ENCODE results near the gene MRPS18B. TPM values are rescaled to one million over a fixed set of nuclear protein-coding genes. Genes with fewer than 3 reads are reported as not detected.

The MRPS18B gene
- total and polyA plus RNA-seq, 2 of the 4 experiments (the other 2 are of a cell fraction), result 51.2 to 82.3 TPM

- no peak overlapping the region for H3K4me3 ChIP-seq (ENCODE audit: insufficient read depth, low read depth, low read length)
- no TSS peak for BruUV-seq (replicated peaks)
- H3K9me1 ChIP-seq (ENCODE audit: insufficient read depth, low read length), result no peaks in the 10 kb centered on the region
- H3K4ac ChIP-seq (ENCODE audit: low read depth, low read length), result no peak overlapping the region
- no peak for DNase-seq
- no peak overlapping the region for H2BK15ac ChIP-seq (ENCODE audit: low read depth, low read length)
- H3K23ac ChIP-seq (ENCODE audit: low read depth, low read length), result no peak overlapping the region
- no peak overlapping the region for H3K18ac ChIP-seq (ENCODE audit: low read depth, low read length)
- no peak overlapping the region for H2AK9ac ChIP-seq (replicated peaks; ENCODE audit: low read depth, low read length, poor library complexity)
- H3K79me1 ChIP-seq (ENCODE audit: low read depth in 1 of 2, low read length in 2 of 2), result peaks cover 4 to 6% of the 10 kb centered on the region in 2 experiments; a peak in 3 of 4 replicates
- no peak overlapping the region for H3K4me2 ChIP-seq (ENCODE audit: low read depth, low read length)
- no peak overlapping the region for H2BK20ac ChIP-seq (ENCODE audit: low read depth, low read length)
- ChIA-PET POLR2A (ENCODE audit: unreplicated experiment) (no interaction called here), CTCF (no interaction called here)
- H2AK5ac ChIP-seq (ENCODE audit: low read depth, low read length), result no peak overlapping the region
- in situ Hi-C loops (cut with MboI; ENCODE audit: low sequenced_read_pairs), result no loop called here
- TF ChIP-seq MAZ (IDR thresholded peaks at IDR 0.05; ENCODE audit: borderline replicate concordance, low read depth, low read length), result no peak
- TF ChIP-seq RFX5 (IDR thresholded peaks at IDR 0.05; ENCODE audit: low read depth, low read length), result no peak
- TF ChIP-seq CHD1 (IDR thresholded peaks at IDR 0.05; ENCODE audit: low read depth, low read length), result no peak
- TF ChIP-seq ELK1 (IDR thresholded peaks at IDR 0.05; ENCODE audit: borderline replicate concordance, low read depth, low read length), result no peak
- no peak for TF ChIP-seq BHLHE40 (IDR thresholded peaks at IDR 0.05; ENCODE audit: low read depth, low read length)
- TF ChIP-seq RCOR1 (IDR thresholded peaks at IDR 0.05; ENCODE audit: insufficient replicate concordance, low read length), result no peak
- no peak for TF ChIP-seq CEBPB (IDR thresholded peaks at IDR 0.05; ENCODE audit: low read depth, low read length)
- TF ChIP-seq MXI1 (IDR thresholded peaks at IDR 0.05; ENCODE audit: borderline replicate concordance, low read depth, low read length), result no peak
- no peak for TF ChIP-seq NFE2L2 (IDR thresholded peaks at IDR 0.05; ENCODE audit: low read depth, low read length)
- no peak for TF ChIP-seq FOS (IDR thresholded peaks at IDR 0.05; ENCODE audit: low read depth, low read length)
- TF ChIP-seq SMC3 (IDR thresholded peaks at IDR 0.05; ENCODE audit: low read depth, low read length), result no peak
- TF ChIP-seq RAD21 (IDR thresholded peaks at IDR 0.05; ENCODE audit: low read length), result no peak
- no peak for TF ChIP-seq USF2 (IDR thresholded peaks at IDR 0.05; ENCODE audit: low read depth, low read length)
- no peak for TF ChIP-seq CTCF (conservative IDR thresholded peaks at IDR 0.05; ENCODE audit: low read depth, low read length)
- TF ChIP-seq MAFK (IDR thresholded peaks at IDR 0.05; ENCODE audit: low read depth, low read length), result no peak
- TF ChIP-seq POLR2A (IDR thresholded peaks at IDR 0.05; ENCODE audit: low read depth, low read length), result no peak
- no peaks in the 10 kb centered on the region for H3K9me3 ChIP-seq (ENCODE audit: control insufficient read depth, insufficient read depth, low read length)
- no peak overlapping the region for H2BK5ac ChIP-seq (ENCODE audit: low read depth, low read length, poor library complexity, severe bottlenecking)
- H3K56ac ChIP-seq (ENCODE audit: extremely low read depth, insufficient read depth, low read length), result no peak overlapping the region
- no peak overlapping the region for H2AFZ ChIP-seq (replicated peaks; ENCODE audit: low read length, poor library complexity)
- no peak overlapping the region for H3K14ac ChIP-seq (replicated peaks; ENCODE audit: low read depth, low read length)
- intact Hi-C loops (cut with micrococcal nuclease), result no loop called here
- H4K20me1 ChIP-seq (ENCODE audit: insufficient read depth, low read length), result no peaks in the 10 kb centered on the region
- no peak overlapping the region for H4K5ac ChIP-seq (ENCODE audit: low read depth, low read length)
- dilution Hi-C loops (cut with HindIII; ENCODE audit: low sequenced_read_pairs, unreplicated experiment), result no loop called here
- H2BK120ac ChIP-seq (ENCODE audit: low read depth, low read length), result no peak overlapping the region
- no peak overlapping the region for H3K9ac ChIP-seq (ENCODE audit: low read depth, low read length)
- H4K8ac ChIP-seq (ENCODE audit: low read depth in 2 of 2, low read length in 2 of 2), result no peak overlapping the region
- peaks cover 76% of the 10 kb centered on the region for H3K36me3 ChIP-seq (ENCODE audit: control insufficient read depth, insufficient read depth, low read length)
- peak; percentile 42 for ATAC-seq (ENCODE audit: low read depth)
- H3K27me3 ChIP-seq (ENCODE audit: control insufficient read depth, insufficient read depth, low read length), result no peaks in the 10 kb centered on the region
- H4K91ac ChIP-seq (ENCODE audit: insufficient read depth, low read depth, low read length), result no peak overlapping the region
- H3K27ac ChIP-seq (ENCODE audit: insufficient read depth, low read length), result no peak overlapping the region
- H3K4me1 ChIP-seq (ENCODE audit: control insufficient read depth, insufficient read depth, low read length), result no peaks in the 10 kb centered on the region; the same call in 1 of the 2 replicates
These were observed 39.8 kb downstream of the MRPS18B start for GRCh38 chr6:30657454-30657853.

Data from IMR-90 (cell line).